Neural progenitor cell (in vitro differentiated cells): ENCODE measurements around the gene CIDEB. TPM values are rescaled to one million over a fixed set of nuclear protein-coding genes. Genes with fewer than 3 reads are reported as not detected.

ENCODE experiments used
- DNase-seq: peaks from one replicate; pipeline ENCODE4 v3.0.0-alpha.2; 2016; ENCODE audit warnings: low spot score
- H2AFZ ChIP-seq: fragments of 200-600 bp; sonication (generic); replicated peaks from 2 replicates; pipeline ENCODE4 v1.6.1; 2016; ENCODE audit warnings: antibody characterized with exemption
- H3F3A ChIP-seq: fragments of 200-600 bp; sonication (generic); 2 replicates; pipeline ENCODE4 v1.6.1; 2016; ENCODE audit warnings: antibody characterized with exemption, low read depth
- H3K27ac ChIP-seq: fragments of 200-600 bp; sonication (generic); 2 replicates; pipeline ENCODE4 v1.5.1; 2016; ENCODE audit warnings: mild to moderate bottlenecking
- H3K27me3 ChIP-seq: fragments of 200-600 bp; sonication (generic); 2 replicates; pipeline ENCODE4 v1.6.1; 2016; ENCODE audit warnings: mild to moderate bottlenecking, moderate library complexity
- H3K36me3 ChIP-seq: fragments of 200-600 bp; sonication (generic); 2 replicates; pipeline ENCODE4 v1.5.1; 2016
- H3K4me1 ChIP-seq: fragments of 200-600 bp; sonication (generic); 2 replicates; pipeline ENCODE4 v1.6.1; 2016; ENCODE audit warnings: mixed run types
- H3K4me2 ChIP-seq: fragments of 200-600 bp; sonication (generic); 2 replicates; pipeline ENCODE4 v1.6.1; 2016
- H3K4me3 ChIP-seq: fragments of 200-600 bp; sonication (generic); 2 replicates; pipeline ENCODE4 v1.5.1; 2016
- H3K79me2 ChIP-seq: fragments of 200-600 bp; sonication (generic); 2 replicates; pipeline ENCODE4 v1.6.1; 2016; ENCODE audit warnings: low read depth
- H3K9ac ChIP-seq: fragments of 200-600 bp; sonication (generic); 2 replicates; pipeline ENCODE4 v1.6.1; 2016
- H3K9me3 ChIP-seq: fragments of 200-600 bp; sonication (generic); 2 replicates; pipeline ENCODE4 v1.5.1; 2016; ENCODE audit warnings: low read depth
- H4K20me1 ChIP-seq: fragments of 200-600 bp; sonication (generic); 2 replicates; pipeline ENCODE4 v1.6.1; 2016; ENCODE audit warnings: low read depth
- H3K27ac Mint-ChIP-seq: 3 replicates; pipeline ENCODE4 v1.8.0; 2021; ENCODE audit warnings: mixed read lengths
- H3K27me3 Mint-ChIP-seq: 2 replicates; pipeline ENCODE4 v1.8.0; 2022; ENCODE audit warnings: low read depth, mild to moderate bottlenecking, inconsistent platforms, moderate library complexity, mixed read lengths; ENCODE audit not compliant: insufficient read depth
- H3K36me3 Mint-ChIP-seq: 3 replicates; pipeline ENCODE4 v1.8.0; 2021; ENCODE audit warnings: mixed read lengths
- H3K4me1 Mint-ChIP-seq: 3 replicates; pipeline ENCODE4 v1.8.0; 2021; ENCODE audit warnings: mixed read lengths
- H3K4me3 Mint-ChIP-seq: 3 replicates; pipeline ENCODE4 v1.8.0; 2021; ENCODE audit warnings: mild to moderate bottlenecking, moderate library complexity, mixed read lengths
- H3K9me3 Mint-ChIP-seq: 3 replicates; pipeline ENCODE4 v1.8.0; 2020; ENCODE audit warnings: mixed read lengths
- CTCF ChIP-seq: fragments of 200-600 bp; sonication (generic); IDR thresholded peaks from 2 replicates; pipeline ENCODE4 v1.5.1; 2017; ENCODE audit warnings: antibody characterized with exemption, mild to moderate bottlenecking
- EZH2 ChIP-seq: fragments of 200-600 bp; sonication (generic); IDR thresholded peaks from 2 replicates; pipeline ENCODE4 v1.6.1; 2017; ENCODE audit warnings: antibody characterized with exemption, mild to moderate bottlenecking, moderate library complexity
- EZH2phosphoT487 ChIP-seq: fragments of 200-600 bp; sonication (generic); IDR thresholded peaks from 2 replicates; pipeline ENCODE4 v1.6.1; 2017; ENCODE audit warnings: antibody characterized with exemption
- total RNA-seq: library from RNA; depleted of rRNA; stranded (reverse); fragments of >200 nt; gene quantifications from 2 replicates; pipeline ENCODE4 v1.2.3, GENCODE V29; 2015; ENCODE audit warnings: low replicate concordance

Gene CIDEB
- total RNA-seq, 1 donor from 2014 or later: not detected

- H3K36me3 ChIP-seq: no peaks in the 10 kb centered on the region
- H3K9ac ChIP-seq: peak overlapping the region; percentile 13
- peaks cover 7% of the 10 kb centered on the region for H3K36me3 Mint-ChIP-seq
- H3K4me1 Mint-ChIP-seq: no peaks in the 10 kb centered on the region
- no peaks in the 10 kb centered on the region for H3K9me3 Mint-ChIP-seq
- TF ChIP-seq EZH2phosphoT487 (no peak), EZH2 (no peak), CTCF (no peak)
- no peak overlapping the region for H3K27ac ChIP-seq
- H3K4me3 Mint-ChIP-seq: no peak overlapping the region
- H3K4me2 ChIP-seq: no peak overlapping the region
- H3F3A ChIP-seq: no peaks in the 10 kb centered on the region
- no peak overlapping the region for H3K4me3 ChIP-seq
- H4K20me1 ChIP-seq: no peaks in the 10 kb centered on the region
- DNase-seq: no peak
- H3K27ac Mint-ChIP-seq: no peak overlapping the region
- H3K27me3 ChIP-seq: no peaks in the 10 kb centered on the region
- H3K79me2 ChIP-seq: no peaks in the 10 kb centered on the region
- no peak overlapping the region for H2AFZ ChIP-seq
- no peaks in the 10 kb centered on the region for H3K4me1 ChIP-seq
- peaks cover 2% of the 10 kb centered on the region for H3K27me3 Mint-ChIP-seq
- no peaks in the 10 kb centered on the region for H3K9me3 ChIP-seq
These were observed 18.0 kb downstream of the CIDEB start for GRCh38 chr14:24289649-24290280.

GRCh38 chr14:24286996-24287395, 20.8 kb downstream of the CIDEB start:
- no peaks in the 10 kb centered on the region for H3K4me1 Mint-ChIP-seq
- Histone ChIP-seq H3K27ac (no peak overlapping the region), H2AFZ (no peak overlapping the region), H3K4me2 (no peak overlapping the region), H3K9ac (no peak overlapping the region), H3K4me3 (no peak overlapping the region), H3K27me3 (no peaks in the 10 kb centered on the region), H3K36me3 (no peaks in the 10 kb centered on the region), H3K9me3 (no peaks in the 10 kb centered on the region), H4K20me1 (no peaks in the 10 kb centered on the region), H3K4me1 (no peaks in the 10 kb centered on the region), H3K79me2 (no peaks in the 10 kb centered on the region), H3F3A (no peaks in the 10 kb centered on the region)
- H3K4me3 Mint-ChIP-seq: no peak overlapping the region
- peaks cover 7% of the 10 kb centered on the region for H3K36me3 Mint-ChIP-seq
- peaks cover 2% of the 10 kb centered on the region for H3K27me3 Mint-ChIP-seq
- TF ChIP-seq EZH2: no peak
- no peak for TF ChIP-seq CTCF
- no peak for TF ChIP-seq EZH2phosphoT487
- no peak for DNase-seq
- H3K27ac Mint-ChIP-seq: no peak overlapping the region
- no peaks in the 10 kb centered on the region for H3K9me3 Mint-ChIP-seq

- H3K27me3 ChIP-seq: no peaks in the 10 kb centered on the region
- H3K27ac Mint-ChIP-seq: peak overlapping the region; percentile 25
- H3K4me1 Mint-ChIP-seq: no peaks in the 10 kb centered on the region
- no peaks in the 10 kb centered on the region for H3K9me3 Mint-ChIP-seq
- H3K36me3 Mint-ChIP-seq: peaks cover under 1% of the 10 kb centered on the region
- H3K4me3 ChIP-seq: no peak overlapping the region
- H3K9me3 ChIP-seq: no peaks in the 10 kb centered on the region
- H3K9ac ChIP-seq: no peak overlapping the region
- H3K27ac ChIP-seq: no peak overlapping the region
- no peak overlapping the region for H3K4me2 ChIP-seq
- no peaks in the 10 kb centered on the region for H3K36me3 ChIP-seq
- TF ChIP-seq EZH2phosphoT487: no peak
- TF ChIP-seq EZH2: no peak
- TF ChIP-seq CTCF: no peak
- no peak for DNase-seq
- H3K79me2 ChIP-seq: no peaks in the 10 kb centered on the region
- no peak overlapping the region for H2AFZ ChIP-seq
- no peaks in the 10 kb centered on the region for H3K4me1 ChIP-seq
- H3F3A ChIP-seq: no peaks in the 10 kb centered on the region
- H4K20me1 ChIP-seq: no peaks in the 10 kb centered on the region
- H3K4me3 Mint-ChIP-seq: no peak overlapping the region
- peaks cover 2% of the 10 kb centered on the region for H3K27me3 Mint-ChIP-seq
These were observed 22.4 kb downstream of the CIDEB start for GRCh38 chr14:24285351-24285750.
